ENCODE data around the gene KLHL29.

DNA sequence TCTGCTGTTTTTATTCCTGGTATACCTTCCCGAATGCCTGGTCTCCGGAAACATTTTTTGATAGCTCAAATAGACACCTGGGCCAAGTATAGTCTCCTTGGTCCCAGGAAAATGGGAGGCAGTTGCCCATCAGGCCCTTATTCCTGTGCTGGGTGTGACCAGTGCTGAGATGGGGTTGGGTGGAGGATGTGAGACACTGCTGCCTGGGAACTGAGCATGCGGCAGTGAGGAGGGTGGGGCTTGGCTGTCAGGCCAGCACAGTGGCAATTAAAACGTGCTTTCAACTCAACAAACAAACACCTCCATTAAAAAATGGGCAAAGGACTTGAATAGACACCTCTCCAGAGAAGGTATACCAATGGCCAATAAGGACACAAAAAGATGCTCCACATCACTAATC lies 12.5 kb downstream of the KLHL29 start:
- no peak for TF ChIP-seq JUN (IDR thresholded peaks at IDR 0.05; ENCODE audit: borderline replicate concordance, insufficient read depth, insufficient read length, low read depth)
- no peak for TF ChIP-seq CTCF (IDR thresholded peaks at IDR 0.05; ENCODE audit: extremely low read depth in 1 of 2, insufficient read depth in 1 of 2, low read depth in 1 of 2, low read length in 2 of 2)
- no peak for TF ChIP-seq GATA2 (IDR thresholded peaks at IDR 0.05; ENCODE audit: insufficient read depth, insufficient read length, low read depth, low read length)
- TF ChIP-seq EZH2 (IDR thresholded peaks at IDR 0.05; ENCODE audit: borderline replicate concordance, low read depth, low read length, severe bottlenecking), result no peak
- TF ChIP-seq POLR2AphosphoS5 (IDR thresholded peaks at IDR 0.05; ENCODE audit: insufficient read depth, low read depth, low read length), result no peak

Measured in endothelial cell of umbilical vein (primary cell).